ENCODE measurements around the gene SERPINB6.

GRCh38 chr6:2949121-2949520 lies 22.2 kb downstream of the SERPINB6 start:
- TF ChIP-seq CTCF (IDR thresholded peaks at IDR 0.05) = no peak
- TF ChIP-seq POLR2A (IDR thresholded peaks at IDR 0.05) = no peak

All from tibial nerve (tissue), 3 donors.